Glutamatergic neuron (in vitro differentiated cells): Measurements from ENCODE around the gene MANEAL. TPM values are rescaled to one million over a fixed set of nuclear protein-coding genes. Genes with fewer than 3 reads are reported as not detected.

Experiments used
- DNase-seq: peaks from one replicate; pipeline ENCODE4 v3.0.0; 2022
- H3K27ac Mint-ChIP-seq: one replicate; pipeline ENCODE4 v1.8.0; 2020; ENCODE audit warnings: mild to moderate bottlenecking, mixed read lengths, inconsistent platforms; ENCODE audit not compliant: unreplicated experiment
- H3K27me3 Mint-ChIP-seq: one replicate; pipeline ENCODE4 v1.8.0; 2020; ENCODE audit warnings: mild to moderate bottlenecking, moderate library complexity, mixed read lengths, inconsistent platforms; ENCODE audit not compliant: unreplicated experiment
- H3K36me3 Mint-ChIP-seq: one replicate; pipeline ENCODE4 v1.8.0; 2020; ENCODE audit warnings: mild to moderate bottlenecking, mixed read lengths, inconsistent platforms; ENCODE audit not compliant: unreplicated experiment
- H3K4me1 Mint-ChIP-seq: one replicate; pipeline ENCODE4 v1.8.0; 2020; ENCODE audit warnings: mild to moderate bottlenecking, low read depth, mixed read lengths, inconsistent platforms; ENCODE audit not compliant: unreplicated experiment
- H3K4me3 Mint-ChIP-seq: one replicate; pipeline ENCODE4 v1.8.0; 2020; ENCODE audit warnings: mild to moderate bottlenecking, mixed read lengths, inconsistent platforms; ENCODE audit not compliant: unreplicated experiment
- H3K9me3 Mint-ChIP-seq: one replicate; pipeline ENCODE4 v1.8.0; 2020; ENCODE audit warnings: mild to moderate bottlenecking, moderate library complexity, mixed read lengths, inconsistent platforms; ENCODE audit not compliant: unreplicated experiment
- CTCF ChIP-seq: fragments of 200-600 bp; sonication (generic); IDR thresholded peaks from one replicate; pipeline ENCODE4 v1.5.0; 2021; ENCODE audit not compliant: partially characterized antibody, unreplicated experiment
- total RNA-seq: library from RNA; stranded (reverse); fragmentation: NEBNext Ultra II Directional; extraction: Animal tissue kit (Norgen Biotek cat#: 25700); gene quantifications from one replicate; pipeline ENCODE4 v1.2.1, GENCODE V29; 2021; ENCODE audit not compliant: unreplicated experiment

The MANEAL gene
- total RNA-seq, 1 donor from 2014 or later: 112 TPM

GRCh38 chr1:37752583-37753471 is 40.8 kb upstream of the MANEAL start:
- Mint-ChIP-seq H3K4me3 (peak overlapping the region; percentile 76), H3K9me3 (peaks cover 6% of the 10 kb centered on the region), H3K4me1 (no peaks in the 10 kb centered on the region), H3K27me3 (peaks cover 15% of the 10 kb centered on the region), H3K27ac (no peak overlapping the region), H3K36me3 (no peaks in the 10 kb centered on the region)
- no peak for TF ChIP-seq CTCF
- DNase-seq: peak; percentile 82

- Mint-ChIP-seq H3K4me3 (peak overlapping the region; percentile 61), H3K9me3 (peaks cover 6% of the 10 kb centered on the region)
- DNase-seq: no peak
Measured at GRCh38 chr1:37753473-37754321, 40.0 kb upstream of the MANEAL start.

DNA sequence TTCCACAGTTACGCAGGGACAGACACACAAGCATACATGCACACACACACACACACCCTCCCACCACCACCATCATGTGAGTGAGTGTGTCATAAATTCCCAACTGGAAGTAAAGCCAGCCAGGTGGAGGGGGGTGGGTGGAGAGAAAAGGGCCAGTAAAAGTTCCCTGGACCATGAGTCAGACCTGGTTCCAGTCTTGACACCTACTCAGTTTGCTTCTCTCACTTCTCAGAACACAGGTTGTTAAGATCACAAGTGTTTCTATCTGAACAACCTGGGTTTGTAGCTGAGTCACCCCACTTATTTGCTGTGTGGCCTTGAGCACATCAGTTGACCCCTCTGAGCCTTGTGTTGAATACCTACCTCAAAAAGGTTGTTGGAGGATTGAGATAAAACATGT is 38.4 kb upstream of the MANEAL start:
- peaks cover 6% of the 10 kb centered on the region for H3K9me3 Mint-ChIP-seq
- DNase-seq: no peak
- no peaks in the 10 kb centered on the region for H3K36me3 Mint-ChIP-seq
- H3K4me1 Mint-ChIP-seq: no peaks in the 10 kb centered on the region
- H3K27me3 Mint-ChIP-seq: peaks cover 15% of the 10 kb centered on the region
- H3K4me3 Mint-ChIP-seq: no peak overlapping the region
- H3K27ac Mint-ChIP-seq: no peak overlapping the region
- no peak for TF ChIP-seq CTCF

More at GRCh38 chr1:37753473-37754321, 40.0 kb upstream of the MANEAL start:
- no peak overlapping the region for H3K27ac Mint-ChIP-seq
- H3K4me1 Mint-ChIP-seq: no peaks in the 10 kb centered on the region
- H3K36me3 Mint-ChIP-seq: no peaks in the 10 kb centered on the region
- no peak for TF ChIP-seq CTCF
- peaks cover 15% of the 10 kb centered on the region for H3K27me3 Mint-ChIP-seq

- no peak overlapping the region for H3K27ac Mint-ChIP-seq
- TF ChIP-seq CTCF: no peak
- peaks cover 15% of the 10 kb centered on the region for H3K27me3 Mint-ChIP-seq
- H3K4me1 Mint-ChIP-seq: no peaks in the 10 kb centered on the region
- DNase-seq: no peak
- peaks cover 6% of the 10 kb centered on the region for H3K9me3 Mint-ChIP-seq
- H3K36me3 Mint-ChIP-seq: no peaks in the 10 kb centered on the region
- no peak overlapping the region for H3K4me3 Mint-ChIP-seq
Measured at GRCh38 chr1:37755951-37756560, 37.6 kb upstream of the MANEAL start.
